CD4-positive, alpha-beta T cell treated with Interleukin-6 at 100 ng/mL for 8 hours (primary cell): ENCODE results near the gene SENP1.

Experiments used
- DNase-seq: peaks from one replicate; pipeline ENCODE4 v3.0.0-alpha.2; 2020; ENCODE audit warnings: mixed read lengths, low spot score

Gene SENP1

DNA sequence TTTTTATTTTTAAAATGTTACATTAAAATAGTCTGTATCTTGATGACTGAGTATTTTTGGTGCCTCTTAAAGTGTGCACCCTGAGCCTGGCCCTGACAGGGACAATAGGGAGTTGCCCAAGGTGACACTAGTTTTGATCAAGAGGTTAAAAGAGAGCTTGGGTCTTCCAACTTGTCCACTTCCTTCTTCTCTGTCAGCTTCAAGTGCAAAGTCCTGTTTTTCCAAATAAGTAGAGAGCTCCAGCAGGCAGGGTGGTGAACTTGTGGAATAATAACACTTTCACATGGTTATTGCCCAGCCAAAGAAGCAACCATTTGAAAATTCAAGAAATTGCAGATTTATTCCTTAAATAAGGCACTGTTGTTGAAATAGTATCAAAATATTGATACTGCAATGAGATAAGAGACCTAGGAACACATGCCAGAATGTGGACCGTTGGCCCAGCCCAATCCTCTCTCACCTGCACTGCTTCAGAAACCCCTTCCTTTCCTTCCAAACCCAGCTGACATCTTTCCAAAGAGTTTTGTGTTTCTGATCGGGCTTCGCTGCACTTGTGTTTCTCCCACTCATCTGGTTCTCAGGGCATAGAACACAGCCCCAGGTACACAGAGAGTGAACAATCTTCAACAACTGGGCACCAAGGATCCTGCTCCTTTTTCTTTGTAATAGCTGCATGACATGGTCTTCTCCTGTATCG lies 87.8 kb downstream of the SENP1 start:
- DNase-seq, result no peak

GRCh38 chr12:48017496-48017895 lies 88.4 kb downstream of the SENP1 start:
- DNase-seq, result no peak

GRCh38 chr12:48016373-48017020 lies 89.4 kb downstream of the SENP1 start:
- no peak for DNase-seq

DNA sequence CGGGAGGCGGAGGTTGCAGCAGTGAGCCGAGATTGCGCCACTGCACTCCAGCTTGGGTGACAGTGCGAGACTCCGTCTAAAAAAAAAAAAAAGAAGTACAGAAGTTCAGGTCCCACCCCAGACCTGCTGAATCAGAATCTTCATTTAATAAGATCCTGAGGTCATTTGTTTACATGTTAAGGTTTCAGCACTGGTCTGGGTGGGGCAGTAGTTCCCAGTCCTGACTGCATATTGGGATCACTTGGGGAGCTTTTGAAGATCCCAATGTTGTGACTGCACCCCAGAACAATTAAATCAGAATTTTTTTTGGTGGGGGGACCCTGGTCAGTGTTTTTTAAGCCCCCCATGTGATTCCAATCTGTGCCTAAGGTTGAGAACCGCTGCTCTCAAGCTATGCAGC lies 89.9 kb downstream of the SENP1 start:
- no peak for DNase-seq

DNA sequence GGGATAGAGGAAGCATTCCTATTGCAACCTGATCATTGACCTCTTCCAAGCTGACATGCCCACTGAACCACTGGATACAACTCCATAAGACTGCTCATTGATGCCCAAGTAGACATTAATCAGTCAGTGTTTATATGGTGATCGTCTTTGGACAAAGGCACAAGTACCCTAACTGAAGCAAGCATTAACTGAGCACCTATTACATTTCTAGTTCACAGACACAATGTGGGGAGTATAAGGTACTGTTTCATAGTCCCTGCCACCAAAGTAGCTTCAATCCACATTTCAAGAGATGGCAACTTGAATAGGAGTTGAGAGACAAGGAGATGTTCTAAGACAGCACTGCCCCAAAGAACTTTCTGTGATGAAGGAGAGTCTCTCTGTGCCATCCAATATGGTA lies 90.8 kb downstream of the SENP1 start:
- DNase-seq, result no peak

DNA sequence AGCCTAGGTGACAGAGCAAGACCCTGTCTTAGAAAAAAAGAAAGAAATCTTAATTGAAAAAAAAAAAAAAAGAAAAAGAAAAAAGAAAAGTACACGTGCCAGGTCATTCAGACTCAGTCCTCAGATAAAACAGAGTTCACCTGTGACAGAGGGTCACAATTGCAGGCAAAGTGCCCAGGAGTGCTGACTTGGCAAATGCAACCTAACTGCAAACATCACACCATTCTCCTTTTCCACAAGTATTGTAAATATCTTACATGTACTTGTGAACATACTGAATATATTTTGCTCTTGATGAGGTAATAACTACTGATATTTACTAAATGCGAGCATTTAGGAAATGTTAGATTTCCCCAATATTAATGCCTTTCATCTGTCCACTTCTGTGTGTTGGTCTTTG lies 92.6 kb downstream of the SENP1 start:
- DNase-seq, result no peak

DNA sequence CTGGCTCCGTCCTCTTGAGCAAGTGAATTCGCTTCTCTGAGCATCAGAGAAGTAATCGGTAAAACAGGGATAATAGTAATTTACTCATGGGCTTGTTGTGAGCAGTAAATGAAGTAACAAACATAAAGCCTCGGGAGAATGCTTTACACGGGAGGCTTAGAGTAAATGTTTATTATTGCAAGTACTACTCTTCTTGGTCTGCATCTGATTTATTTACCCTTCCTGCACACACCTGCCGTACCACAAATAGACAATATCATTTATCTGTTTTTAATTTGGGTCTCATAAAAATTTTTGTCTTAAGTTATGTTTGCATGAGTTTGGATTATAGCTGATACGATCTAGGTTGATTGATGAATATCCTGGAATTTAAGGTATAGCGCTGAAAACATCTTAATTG lies 93.8 kb downstream of the SENP1 start:
- DNase-seq, result no peak

GRCh38 chr12:48010366-48010970 lies 95.4 kb downstream of the SENP1 start:
- no peak for DNase-seq

GRCh38 chr12:48009471-48009870 lies 96.4 kb downstream of the SENP1 start:
- no peak for DNase-seq

DNA sequence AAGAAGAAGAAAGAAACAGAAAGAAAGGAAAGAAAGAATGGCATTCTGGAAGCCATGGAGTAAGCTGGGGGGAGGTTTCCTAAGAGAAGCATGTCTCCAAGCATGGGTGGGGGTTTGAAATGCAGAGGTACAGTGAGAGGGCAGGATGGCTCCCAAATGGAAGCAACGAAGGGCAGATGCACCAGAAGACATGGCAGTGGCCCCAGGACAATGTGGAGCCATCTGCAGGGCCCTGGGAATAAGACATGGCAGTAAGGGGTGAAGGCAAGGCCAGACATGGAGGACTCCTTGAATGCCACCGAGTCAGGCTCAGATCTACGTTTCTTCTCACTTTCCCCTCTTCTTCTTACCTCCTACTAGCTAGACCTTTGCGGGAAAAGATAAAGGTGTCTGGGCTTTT lies 96.9 kb downstream of the SENP1 start:
- no peak for DNase-seq

DNA sequence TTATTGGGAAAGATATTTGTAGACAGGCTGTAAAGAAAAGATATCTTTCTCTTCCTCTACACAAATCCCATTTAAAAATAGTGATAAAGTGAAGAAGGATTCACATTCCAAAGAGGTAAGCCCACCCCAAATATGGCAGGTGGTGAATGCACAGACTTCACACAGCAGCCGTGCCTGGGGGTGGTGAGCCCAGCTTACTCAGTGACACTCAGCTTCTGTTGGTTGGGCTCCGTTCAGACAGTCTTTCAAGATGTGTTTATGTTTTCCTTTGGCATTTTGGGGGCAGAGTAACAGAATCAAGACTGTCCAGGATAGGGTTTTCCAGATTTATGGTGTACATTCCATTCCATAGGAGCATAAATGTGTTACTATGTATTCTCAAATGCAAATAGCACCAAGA lies 97.5 kb downstream of the SENP1 start:
- DNase-seq, result no peak

DNA sequence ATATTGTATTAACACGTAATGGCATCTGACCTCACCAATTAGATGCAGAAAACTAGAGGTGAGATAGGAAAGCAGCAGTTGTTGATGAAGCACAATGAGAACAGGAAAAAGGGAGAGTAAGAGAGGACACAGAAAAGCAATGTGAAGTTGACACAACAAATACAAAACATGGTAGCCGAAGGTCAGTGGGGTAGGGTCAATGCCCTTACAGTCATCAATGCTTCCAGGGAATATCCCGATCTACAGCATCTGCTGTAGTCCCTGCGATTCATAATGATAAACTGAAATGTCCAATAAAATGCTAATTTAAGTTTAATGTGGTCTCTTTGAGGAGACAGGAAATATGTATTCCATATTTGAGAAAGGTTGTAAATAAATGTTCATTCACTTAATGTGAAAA lies 98.7 kb downstream of the SENP1 start:
- no peak for DNase-seq

- no peak for DNase-seq
These were observed 100.2 kb downstream of the SENP1 start for GRCh38 chr12:48005750-48006021.

- no peak for DNase-seq
These were observed 100.7 kb downstream of the SENP1 start for GRCh38 chr12:48005001-48005749.

DNA sequence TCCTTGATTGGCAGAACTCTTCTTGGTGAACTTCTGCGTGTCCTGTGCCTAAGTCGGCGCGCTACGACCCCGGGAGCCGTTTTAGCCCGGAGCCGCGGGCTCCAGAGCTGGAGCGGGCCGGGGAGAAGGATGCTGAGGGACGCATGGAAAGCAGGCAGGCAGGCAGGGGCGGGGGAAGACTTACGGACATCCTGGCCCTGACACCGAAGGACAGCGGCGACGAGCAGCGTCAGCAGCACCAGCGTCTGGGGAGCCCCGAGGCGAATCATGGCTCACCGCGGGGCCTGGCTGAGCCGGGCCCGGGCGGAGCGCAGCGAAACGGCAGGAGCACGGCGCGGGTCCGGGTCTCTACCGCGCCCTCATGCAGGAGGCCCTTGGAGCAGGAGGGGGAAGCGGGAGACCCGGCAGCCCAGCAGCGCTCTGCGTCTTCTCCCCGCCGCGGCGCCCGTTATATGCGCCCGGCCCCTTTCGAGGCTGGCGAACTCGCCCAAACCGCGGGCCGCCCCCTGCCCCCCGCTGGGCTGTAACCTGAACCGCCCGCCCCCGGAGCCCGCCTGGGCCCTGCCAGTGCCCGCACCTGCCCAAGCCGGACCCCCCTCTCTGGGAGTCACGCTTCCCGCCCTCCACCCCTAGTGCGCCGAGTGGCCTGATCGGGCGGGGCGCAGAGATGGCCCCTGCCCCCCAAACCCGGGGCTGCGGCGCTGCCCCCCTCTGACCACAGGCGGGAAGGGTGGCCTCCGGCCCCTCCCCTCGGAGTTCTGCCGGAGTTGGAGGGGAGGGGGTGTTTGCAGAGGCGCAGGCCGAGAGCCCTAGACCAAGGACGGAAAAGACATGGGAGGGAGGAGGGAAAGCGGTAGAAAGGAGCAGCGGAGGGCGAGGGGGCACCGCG lies 101.6 kb downstream of the SENP1 start, which contains the start of gene COL2A1:
COL2A1 (minus strand) TSS at position 424 of the 889 bp plus-strand sequence; CDS start at position 269, 155 bp downstream.
- no peak for DNase-seq

DNA sequence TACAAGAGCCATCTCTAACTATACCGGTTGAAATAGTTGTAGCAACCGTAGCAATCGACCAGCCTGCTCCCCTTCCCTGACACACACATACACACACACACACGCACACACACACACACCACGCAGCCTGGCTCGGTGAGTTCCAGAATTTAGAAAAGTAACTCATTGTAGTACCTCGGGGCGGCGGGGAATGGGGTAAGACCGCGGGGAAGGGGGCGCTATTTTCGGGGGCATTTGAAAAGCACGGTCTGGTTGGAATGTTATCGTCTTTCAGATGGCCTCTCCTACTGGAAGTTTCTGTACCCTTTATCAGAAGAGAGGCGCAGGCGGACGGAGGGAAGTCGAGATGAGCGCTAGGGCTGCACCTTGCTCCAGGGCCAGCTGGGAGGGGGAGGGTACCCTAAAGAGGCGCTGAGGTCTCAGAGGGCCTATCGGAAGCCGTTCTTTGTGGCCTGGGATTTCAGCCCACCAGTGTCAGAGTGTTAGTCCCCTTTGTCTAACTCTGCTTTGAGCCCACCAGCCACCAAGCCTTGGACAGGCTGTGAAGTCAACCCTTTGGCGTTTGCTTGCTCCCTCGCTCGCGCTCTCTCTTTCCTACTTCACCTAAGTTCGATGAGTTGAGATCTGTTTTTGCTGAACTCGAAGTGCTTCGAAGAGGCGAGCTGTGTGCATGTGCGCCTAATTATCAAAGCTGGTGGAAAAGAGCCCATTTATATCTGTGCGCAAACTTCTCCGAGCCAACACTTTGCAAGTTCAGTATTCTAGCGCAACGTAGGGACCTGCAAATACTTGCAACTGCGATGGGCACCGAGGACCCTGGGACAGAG lies 102.4 kb downstream of the SENP1 start:
- no peak for DNase-seq

DNA sequence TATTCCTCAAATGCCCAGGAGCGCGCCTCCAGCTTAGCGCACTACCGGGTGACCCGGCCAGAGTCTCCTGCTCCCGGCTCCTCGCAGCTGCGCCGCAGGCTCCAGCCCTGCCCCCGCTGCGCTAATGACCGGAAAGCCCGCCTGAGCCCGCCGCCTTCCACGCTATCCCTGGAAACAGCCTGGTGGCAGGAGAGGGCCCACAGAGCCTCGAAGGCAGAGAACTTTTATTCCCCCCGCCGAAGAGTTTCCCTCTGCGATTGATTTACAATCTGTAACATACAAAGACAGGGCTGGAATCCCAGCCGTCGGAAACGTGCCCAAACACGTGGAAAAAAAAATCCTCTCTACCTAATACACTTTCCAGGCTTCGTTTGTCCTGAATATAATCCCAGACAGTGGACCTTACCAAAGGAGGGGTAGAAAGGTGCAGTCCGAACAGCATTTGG lies 103.1 kb downstream of the SENP1 start:
- DNase-seq, result no peak

DNA sequence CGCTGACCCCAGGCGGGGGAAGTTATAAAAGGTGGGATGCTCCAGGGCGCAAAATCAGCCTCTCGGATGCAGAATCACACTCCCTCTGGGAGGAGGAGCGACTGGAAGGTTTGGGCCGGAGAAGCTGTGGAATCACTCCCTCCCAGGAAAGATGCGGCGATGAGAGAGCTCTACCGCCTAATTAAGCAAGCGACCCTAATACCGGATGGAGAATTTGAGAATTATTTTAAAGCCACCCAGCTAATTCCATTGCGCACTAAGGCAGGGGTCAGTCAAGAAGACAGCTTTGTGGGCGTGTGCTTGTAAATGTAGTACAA lies 103.5 kb downstream of the SENP1 start:
- no peak for DNase-seq

DNA sequence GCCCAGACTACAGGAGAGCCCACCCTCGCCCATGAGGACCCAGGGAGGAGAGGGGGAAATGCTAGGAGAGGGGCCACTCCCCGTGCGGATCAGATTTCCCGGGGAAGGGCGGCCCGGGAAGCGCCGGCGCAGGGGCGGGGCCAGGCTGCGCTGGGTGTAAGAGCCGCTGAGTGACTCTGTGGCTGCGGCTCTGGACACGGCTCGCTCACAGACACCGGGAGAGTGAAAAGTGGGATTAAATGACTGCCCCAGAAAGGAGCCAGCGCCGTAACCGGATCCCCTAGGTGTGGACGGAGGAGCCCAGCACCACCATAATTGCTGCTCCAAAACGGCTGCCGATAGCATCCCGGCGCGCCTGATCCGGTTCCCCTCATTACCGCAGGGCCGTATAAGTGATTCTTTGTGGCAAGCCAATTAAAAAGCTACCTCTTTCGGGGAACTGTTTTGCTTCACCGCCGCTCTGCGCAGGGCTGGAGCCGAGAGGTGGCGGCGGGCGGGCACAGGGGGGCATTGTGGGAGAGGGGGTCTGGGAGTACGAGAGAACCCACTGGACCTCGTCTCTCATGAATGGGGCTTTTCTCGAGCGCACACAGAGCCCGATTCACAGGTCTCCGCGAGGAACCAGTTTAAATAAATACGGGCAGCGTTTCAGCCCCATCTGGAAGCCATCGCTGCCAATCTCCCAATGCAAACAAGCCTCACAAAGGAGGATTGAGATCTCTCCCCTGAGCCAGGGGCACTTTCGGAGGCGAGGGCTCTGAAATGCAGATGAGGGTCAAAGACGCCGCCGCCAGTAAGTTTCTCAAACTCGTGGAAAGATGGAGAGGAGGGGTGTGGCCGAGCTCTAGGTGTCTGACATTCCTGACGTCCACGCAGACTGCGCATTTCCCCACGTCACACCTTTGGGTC lies 104.1 kb downstream of the SENP1 start:
- DNase-seq, result no peak

DNA sequence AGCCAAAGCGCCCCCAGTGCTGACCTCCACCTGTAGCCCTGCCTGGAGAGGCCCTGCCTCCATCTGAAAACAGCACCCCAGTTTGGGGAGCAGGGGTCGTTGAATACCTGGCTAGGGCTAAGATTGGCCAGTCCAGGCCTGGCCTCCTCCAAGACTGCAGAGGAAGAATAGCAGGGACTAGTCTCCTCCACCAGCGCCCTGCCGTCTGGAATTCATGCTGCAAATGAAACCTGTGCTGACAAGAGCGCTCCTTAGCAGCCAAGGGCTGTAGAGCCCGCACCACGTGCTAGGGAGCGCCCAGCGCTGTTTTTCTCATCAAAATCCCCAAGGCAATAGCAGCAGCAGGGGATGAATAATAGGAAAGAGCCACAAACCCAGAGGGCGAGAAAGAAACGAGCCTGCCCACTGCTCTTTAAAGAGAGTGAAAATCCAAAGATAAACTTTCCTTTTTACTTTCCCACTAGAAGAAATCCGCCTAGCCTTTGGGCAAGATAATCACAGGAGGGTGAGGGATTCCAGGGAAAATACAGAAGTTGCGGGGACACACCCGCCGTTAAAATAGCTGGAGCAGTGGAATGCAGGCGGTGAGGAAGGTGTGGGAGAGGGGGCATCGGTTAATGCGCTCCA lies 104.9 kb downstream of the SENP1 start:
- no peak for DNase-seq
